Stimulated activated CD4-positive, alpha-beta T cell treated with anti-CD3 and anti-CD28 coated beads, Interleukin-2, amount 100 ng/mL, for 4 hours (primary cell): ENCODE measurements around the gene FAAH.

Experiments used
- DNase-seq: peaks from one replicate; pipeline ENCODE4 v3.0.0-alpha.2; 2020; ENCODE audit warnings: low read depth

FAAH gene

DNA sequence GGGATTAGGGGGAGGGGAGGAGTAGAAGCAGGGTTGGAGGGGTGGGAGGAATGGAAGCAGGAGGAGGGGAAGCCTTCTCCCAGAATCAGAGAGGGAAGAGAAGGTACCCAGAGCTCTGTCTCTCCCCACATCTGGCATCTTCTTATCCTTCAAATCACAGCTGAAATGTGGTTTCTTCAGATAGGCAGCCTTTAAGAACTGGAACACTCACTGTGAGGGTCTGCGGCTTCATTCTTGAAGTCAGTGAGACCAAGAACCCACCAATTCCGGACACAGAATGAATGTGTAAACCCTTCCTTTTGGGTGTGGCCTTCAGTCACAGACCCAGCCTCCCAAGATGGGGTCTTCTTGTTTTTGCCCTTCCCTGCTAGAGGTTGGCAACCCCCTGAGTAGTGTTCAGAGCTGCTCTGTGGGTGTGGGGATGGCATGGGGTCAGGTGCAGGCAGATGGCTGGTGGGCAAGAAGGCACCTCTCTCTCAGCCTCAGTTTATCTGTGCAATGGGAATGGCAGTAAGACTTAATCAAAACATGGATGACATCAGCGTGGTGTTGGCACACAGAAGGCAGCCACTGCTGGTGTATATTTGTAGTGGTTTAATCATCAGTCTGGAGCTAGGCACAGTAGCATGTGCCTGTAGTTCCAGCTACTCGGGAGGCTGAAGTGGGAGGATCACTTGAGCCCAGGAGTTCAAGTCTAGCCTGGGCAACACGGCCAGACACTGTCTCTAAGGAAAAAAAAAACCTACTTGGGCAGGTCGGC lies 7.2 kb downstream of the FAAH start:
- DNase-seq = no peak

DNA sequence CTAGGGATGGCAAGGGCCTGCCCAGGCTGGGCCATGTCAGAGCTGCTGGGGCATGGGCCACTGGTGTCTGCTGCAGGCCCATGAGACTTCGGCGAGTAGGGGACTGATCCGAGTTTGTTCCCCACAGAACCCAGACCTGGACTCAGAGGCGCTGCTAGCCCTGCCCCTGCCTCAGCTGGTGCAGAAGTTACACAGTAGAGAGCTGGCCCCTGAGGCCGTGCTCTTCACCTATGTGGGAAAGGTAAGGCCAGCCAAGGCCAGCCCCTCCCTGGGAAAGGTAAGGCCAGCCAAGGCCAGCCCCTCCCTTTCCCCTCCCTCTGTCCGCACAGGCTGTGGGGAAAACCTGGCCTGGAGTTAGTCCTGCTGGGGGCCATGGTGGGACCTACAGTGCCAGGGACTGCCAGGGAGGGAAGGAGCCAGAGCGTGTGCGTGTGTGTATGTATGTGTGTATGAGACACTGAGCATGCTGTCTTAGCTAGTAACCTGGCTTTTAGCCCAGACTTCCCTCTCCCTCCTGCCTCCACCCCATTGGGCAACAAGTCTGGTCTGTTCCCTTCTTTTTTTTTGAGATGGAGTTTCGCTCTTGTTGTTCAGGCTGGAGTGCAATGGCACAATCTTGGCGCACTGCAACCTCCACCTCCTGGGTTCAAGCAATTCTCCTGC lies 8.0 kb downstream of the FAAH start:
- DNase-seq = no peak

DNA sequence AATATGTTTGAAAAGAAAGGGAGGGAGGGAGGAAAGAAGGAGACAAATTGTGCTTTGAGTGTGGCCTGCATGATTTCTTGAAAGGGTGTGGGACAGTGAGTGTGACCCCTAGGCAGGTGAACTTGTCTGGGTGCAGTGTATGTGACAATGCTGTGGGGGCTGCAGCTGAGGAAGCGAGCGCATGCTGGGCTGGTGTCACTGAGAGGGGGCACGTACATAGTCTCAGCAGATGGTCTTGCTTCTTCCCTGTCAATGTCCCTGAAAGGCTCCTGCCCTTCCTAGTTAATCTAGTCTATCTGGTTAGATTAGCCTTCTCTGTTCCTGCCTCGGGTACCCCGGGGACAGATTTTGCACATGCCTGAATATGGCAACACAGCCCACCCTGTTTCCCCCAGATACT lies 9.8 kb downstream of the FAAH start:
- DNase-seq = no peak

DNA sequence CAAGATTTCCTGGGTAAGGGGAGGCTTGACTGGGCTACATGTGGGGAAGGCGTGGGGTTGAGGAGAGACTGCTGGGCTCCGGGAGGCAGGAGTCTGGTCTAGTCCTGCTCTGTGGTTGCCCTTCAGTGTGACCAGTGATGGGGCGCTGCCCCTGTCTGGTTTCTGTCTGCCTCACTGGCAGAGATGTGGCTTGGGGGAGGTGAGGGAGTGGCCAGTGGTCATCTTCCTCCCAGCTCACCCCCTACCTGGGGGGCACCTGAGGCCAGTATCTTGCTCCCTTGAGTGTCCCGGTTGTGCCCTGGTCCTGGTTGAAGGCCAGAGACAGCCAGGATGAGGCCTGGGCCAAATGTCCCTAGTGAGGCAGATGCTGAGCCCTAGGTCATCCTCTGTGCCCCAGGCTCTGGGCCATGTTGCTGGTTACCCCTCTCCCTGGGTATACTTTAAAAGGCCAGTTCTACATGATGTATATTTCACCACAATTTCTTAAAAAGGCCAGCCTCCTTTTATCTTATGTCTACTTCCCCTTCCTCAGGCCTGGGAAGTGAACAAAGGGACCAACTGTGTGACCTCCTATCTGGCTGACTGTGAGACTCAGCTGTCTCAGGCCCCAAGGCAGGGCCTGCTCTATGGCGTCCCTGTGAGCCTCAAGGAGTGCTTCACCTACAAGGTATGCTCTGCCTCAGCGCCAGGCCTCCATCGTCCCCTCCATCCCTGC lies 10.5 kb downstream of the FAAH start:
- DNase-seq = no peak

DNA sequence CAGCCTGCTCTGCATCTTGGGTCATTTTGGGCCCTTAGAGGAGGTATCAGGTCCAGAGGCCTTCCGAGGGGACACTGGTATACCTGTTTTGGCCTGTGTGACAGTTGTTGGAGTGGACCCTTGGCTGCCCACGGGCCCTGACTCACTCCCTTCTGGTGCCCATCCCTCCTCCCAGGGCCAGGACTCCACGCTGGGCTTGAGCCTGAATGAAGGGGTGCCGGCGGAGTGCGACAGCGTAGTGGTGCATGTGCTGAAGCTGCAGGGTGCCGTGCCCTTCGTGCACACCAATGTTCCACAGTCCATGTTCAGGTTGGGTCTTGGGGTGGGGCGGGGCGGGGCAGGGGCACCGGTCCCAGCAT lies 11.1 kb downstream of the FAAH start:
- no peak for DNase-seq

DNA sequence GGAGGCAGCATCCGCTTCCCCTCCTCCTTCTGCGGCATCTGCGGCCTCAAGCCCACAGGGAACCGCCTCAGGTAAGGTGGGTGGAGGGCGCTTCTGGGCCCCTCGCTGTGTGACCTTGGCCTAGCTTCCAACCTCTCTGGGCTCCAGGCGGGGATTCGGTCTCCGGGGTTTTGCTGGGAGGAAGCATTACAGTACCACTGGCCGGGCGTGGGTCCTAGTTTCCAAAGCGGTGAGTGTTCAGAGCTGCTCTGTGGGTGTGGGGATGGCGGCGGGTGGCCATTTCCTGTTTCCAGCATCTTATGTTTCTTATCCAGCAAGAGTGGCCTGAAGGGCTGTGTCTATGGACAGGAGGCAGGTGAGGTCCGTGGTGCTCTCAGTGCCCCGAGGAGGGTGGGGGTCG lies 11.6 kb downstream of the FAAH start:
- DNase-seq = no peak

DNA sequence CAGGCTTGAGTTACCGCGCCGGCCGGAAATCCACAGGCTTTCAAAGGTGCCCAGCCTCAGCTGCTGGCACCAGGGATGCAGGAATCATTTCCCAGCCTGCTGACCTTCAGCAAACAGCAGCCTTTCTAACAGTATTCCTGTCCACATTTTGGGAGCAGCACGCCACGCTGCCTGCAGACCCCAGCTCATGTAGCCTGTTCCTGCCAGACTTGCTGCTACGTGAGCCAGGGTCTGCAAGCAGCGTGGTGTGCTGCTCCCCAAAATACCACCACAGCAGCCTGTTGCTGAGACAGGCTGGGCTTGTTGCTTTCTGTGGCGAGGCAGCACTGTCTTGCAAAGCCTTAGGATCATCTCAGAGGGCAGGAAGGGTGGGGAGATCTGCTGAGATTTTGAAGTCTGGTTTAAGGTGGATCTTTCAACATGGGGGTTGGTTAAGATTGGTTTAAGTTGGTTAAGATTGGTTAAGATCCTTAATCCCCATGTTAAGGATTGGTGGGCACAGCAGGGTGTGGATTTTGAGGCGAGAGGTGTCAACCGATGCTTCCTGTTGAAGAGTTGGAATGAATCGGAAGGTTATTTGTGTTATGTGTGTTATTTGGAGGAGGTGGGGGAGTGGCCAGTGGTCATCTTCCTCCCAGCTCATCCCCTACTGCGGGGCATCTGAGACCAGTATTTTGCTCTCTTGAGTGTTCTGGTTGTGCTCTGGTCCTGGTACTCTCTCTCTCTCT lies 12.9 kb downstream of the FAAH start:
- DNase-seq = no peak

DNA sequence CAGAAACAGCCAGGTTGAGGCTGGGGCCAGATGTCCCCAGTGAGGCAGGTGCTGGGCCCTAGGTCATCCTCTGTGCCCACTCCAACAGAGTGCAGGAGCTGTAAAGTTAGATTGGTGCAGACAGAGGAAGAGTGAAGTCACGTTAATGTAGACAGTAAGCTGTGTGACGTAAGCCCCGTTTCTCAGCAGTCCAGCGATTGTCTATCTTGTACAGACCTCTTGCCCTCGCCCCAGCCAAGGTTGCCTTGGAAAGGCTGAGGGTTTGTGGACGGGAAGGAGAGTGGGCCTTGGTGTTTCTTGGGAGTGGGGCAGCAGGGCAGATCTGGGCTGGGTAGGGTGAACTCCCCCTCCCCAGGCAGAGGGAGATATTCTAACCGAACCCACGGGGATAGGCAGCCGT lies 13.5 kb downstream of the FAAH start:
- no peak for DNase-seq

DNA sequence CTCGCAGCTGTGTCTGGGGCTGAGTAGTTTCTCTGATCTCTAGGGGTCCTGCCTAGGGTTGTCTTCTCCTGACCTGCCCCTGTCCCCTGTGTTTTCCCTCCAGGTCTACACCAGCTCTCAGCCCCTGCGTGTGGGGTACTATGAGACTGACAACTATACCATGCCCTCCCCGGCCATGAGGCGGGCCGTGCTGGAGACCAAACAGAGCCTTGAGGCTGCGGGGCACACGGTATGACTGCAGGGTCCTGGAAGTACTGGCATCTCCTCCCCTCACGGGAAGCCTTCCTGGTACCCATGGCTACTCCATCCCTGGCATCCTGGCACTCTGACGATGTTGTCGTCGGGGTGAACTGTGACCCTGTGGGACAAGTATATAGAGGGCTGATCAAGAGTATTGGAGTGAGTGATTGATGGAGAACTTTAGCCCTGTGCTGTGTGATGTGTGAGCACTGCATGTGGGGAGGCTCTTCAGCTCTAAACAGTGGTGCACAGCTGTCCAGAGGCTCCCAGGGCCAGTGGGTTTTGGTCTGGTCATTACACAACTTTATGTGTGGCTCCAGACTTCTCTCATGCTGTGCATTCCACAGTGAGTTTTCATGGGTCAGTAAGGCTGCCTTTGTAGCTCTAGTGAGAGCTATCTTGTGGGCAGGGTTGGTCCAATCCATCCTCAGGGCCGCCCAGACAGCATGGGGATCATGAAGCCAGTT lies 14.4 kb downstream of the FAAH start:
- no peak for DNase-seq

DNA sequence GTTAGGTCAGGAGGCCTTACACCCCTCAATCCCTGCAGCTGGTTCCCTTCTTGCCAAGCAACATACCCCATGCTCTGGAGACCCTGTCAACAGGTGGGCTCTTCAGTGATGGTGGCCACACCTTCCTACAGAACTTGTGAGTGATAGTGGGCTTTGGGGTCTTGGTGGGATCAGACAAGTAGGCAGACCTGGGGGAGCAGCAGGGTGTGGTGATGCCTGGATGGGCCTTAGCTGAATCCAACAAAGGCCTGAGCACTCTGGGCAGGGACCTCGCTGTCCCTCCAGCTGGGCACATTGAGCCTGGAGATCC lies 14.9 kb downstream of the FAAH start:
- DNase-seq = no peak

DNA sequence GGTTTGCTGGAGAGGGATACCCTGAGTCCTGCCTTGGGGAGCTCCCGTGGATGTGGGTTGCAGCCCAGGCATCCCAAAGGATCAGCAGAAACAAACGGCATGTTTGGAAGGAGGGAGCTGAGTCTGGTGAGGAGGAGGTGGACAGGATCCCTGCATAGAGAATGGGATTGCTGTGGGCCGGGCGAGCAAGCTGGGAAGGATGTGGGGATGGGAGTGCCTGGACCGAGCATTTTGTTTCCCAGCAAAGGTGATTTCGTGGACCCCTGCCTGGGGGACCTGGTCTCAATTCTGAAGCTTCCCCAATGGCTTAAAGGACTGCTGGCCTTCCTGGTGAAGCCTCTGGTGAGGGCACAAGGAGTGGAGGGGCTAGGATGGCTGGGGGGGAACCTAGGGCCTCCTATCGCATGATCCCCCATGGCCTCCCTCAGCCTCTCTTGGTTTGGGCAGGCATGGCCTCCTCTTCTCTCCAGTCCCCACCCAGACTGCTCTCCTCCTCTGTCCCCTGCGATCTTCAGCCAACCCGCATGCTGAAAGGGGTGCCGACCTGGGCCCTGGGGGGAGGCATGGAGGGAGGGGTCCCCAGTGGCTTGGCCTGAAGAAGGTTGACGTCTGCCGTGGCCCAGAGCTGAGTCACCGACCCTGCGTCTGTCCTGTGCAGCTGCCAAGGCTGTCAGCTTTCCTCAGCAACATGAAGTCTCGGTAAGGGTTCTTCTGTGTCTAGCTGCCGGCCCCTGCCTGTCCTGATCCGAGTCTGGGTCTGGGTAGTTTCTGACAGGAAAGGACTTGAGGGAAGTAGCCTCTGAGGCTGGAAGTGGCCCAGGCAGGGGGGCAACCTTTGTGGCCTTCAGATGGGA lies 16.3 kb downstream of the FAAH start:
- no peak for DNase-seq

DNA sequence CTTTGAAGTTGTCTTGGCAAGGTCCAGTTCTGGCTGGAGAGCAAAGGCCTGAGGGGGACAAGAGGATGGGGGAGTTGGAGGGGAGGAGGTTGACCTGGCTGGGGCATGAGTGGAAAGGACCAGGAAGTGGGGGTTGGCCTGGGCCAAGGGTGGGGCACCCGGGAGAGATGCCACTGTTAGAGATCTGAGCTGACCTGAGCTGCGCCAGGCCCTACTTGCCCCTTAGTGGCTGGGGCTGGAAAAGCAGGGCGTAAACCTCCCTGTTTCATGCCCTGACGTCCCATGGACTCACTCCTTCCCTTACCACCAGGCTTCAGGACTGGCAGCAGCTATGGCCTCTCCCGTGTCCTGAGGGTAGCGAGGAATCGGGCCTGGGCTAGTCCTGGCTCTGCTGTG lies 16.9 kb downstream of the FAAH start:
- no peak for DNase-seq

DNA sequence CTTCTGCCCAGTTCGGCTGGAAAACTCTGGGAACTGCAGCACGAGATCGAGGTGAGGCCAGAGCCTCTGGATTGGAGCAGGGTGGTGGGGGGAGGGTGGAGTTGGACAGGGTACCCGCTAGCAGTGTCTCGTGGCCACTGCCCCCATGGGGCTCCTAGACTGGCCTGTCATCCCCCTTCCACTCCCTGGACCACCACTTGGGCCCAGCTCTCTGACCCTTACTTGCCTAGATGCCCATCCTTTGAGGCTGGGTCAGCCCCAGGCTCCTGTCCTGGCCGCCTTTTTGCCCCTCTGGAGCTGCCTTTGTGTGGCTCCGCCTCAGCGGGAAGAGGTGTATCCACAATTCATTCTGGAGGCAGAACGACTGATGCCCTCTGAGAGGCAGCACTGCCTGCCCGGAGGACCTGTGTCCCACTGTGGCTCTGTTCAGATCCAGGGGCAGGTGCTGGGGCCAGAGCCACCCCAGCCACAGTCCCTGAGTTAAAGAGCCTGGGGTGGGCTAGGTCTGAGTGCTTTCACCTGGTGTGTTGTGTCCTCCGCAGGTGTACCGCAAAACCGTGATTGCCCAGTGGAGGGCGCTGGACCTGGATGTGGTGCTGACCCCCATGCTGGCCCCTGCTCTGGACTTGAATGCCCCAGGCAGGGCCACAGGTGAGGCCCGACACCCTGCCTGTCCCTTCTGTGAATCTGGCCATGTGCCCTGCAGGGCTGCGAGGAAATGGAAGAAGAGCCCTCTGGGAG lies 17.7 kb downstream of the FAAH start:
- DNase-seq = no peak

DNA sequence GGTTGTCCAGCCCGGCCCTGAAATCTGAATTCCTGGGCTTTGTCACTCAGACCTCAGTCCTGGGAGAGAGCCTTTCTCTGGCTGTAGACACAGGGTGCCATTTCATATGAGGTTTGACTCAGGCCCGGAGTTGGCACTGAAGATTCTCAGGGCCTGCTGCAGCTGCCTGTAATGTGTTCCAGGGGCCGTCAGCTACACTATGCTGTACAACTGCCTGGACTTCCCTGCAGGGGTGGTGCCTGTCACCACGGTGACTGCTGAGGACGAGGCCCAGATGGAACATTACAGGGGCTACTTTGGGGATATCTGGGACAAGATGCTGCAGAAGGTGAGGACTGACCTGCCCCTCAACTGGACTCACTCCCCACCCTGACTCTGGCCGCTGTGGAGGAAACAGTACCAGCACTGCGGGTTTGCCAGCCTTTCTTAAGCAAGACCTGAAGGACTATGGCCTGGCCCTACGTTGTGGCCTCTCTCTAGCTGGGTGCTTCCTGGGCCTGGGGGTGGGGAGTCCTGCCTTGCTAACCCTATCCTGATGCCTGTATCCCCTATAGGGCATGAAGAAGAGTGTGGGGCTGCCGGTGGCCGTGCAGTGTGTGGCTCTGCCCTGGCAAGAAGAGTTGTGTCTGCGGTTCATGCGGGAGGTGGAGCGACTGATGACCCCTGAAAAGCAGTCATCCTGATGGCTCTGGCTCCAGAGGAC lies 18.9 kb downstream of the FAAH start:
- no peak for DNase-seq

DNA sequence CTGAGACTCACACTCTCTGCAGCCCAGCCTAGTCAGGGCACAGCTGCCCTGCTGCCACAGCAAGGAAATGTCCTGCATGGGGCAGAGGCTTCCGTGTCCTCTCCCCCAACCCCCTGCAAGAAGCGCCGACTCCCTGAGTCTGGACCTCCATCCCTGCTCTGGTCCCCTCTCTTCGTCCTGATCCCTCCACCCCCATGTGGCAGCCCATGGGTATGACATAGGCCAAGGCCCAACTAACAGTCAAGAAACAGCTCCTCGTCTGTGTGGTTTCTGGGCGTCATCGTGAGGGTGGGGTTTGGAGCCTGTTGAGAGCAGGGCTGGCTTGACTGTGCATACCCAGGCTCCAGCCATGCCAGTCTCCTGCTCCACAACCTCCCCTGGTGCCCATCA lies 19.5 kb downstream of the FAAH start:
- no peak for DNase-seq

DNA sequence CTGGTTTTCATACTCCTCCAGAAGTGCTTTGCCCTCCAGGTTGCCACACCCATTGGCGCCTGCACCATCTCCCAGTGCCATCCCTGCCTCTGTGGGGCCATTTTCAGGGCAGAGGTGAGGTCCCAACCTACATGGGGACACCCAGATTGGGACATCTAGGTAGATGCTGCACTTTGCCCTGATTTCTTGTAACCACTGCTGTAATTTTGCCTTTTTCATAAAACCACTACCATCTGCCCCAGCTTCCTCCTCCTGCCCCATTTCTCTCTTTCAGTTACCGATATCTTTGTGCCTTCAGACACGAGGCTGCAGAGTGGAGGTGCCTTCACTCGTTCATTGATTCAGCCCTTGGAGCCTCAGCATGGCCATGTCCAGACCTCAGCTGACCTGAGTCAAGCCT lies 21.4 kb downstream of the FAAH start:
- DNase-seq = no peak

DNA sequence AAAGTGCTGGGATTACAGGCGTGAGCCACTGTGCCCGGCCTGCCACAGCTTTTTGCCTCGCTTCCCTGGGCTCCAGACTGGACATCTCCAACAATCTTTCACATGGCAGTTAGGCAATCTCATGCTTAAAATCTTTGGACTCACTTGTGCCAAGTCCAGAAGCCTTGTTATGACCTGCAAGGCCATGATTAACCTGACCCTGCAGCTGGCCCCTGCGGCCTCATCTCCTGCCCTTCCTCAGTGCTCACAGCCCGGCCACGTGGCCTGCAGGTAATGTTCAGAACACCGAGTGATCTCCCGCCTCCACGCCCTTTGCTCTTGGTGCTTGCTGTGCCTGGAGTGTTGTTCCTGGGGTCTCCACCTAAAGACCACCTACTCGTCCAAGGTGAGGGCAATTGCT lies 24.9 kb downstream of the FAAH start:
- DNase-seq = no peak

DNA sequence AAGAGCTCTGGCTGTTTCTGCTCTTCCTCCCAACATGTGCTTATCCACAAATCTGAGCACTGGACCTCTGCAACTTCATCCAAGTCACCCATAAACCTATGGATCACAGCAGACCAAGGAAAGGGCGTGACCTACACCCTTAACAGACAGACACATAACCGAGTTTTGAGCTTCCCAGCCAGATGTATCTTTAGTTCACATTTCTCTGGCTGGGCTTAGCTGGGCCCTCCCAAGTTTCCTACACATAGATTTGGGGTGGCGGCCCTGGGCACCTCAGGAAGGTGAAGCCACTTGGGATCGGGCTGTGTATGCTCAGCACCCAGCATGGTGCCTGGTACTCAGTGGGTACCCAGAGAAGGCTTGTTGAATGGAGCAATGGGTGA lies 26.4 kb downstream of the FAAH start:
- DNase-seq = no peak

DNA sequence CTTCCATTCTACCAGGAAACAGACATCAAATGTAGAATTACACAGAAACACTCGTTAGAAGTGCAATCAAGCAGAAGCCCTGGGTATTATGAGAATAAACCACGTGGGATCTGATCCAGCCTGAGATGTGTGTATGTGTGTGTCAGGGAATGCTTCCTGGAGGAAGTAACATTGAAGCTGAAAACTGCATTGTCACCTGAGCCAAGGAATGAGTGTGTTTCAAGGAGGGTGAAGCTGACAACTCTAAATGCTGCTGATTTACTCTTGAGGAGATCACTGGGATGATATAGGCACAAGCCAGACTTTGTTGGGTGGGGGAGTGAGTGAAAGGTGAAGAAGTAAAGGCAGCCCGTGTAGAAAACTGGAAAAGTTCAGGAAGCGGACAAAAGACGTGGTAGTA lies 27.6 kb downstream of the FAAH start:
- no peak for DNase-seq

DNA sequence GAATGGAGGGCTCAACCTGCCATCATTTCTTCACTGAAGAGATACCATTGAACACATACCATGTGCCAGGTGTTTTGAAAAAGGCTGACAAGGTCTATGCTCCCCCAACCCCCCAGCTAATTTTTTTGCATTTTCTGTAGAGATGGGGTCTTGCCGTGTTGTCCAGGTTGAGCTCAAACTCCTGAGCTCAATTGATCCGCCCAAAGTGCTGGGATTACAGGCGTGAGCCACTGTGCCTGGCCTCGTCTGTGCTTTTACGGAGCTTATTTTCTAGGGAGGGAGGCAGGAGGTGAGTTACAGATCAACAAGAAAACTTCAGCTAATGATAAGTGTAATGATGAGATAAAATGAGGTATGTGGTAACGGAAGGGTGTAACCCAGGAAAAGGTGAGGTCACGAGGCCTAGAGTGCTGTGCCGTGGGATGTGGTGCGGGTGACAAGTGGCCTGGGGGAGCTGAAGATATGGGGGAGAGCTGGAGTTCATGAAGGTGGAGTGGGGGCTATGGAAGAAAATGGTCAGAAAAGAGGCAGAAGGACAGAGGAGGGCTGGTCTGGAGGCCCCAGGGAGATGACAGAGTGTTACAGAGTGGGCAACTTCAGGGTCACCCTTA lies 28.2 kb downstream of the FAAH start:
- DNase-seq = no peak
